Activated naive CD8-positive, alpha-beta T cell treated with anti-CD3 and anti-CD28 coated beads, Interleukin-2, amount 50 U/mL, for 16 hours (primary cell): ENCODE data around the gene NAV2.

Experiments used
- DNase-seq: peaks from one replicate; pipeline ENCODE4 v3.0.0-alpha.2; 2020; ENCODE audit warnings: low read depth, low spot score

The NAV2 gene

GRCh38 chr11:20051469-20052399, 339.1 kb downstream of the NAV2 start:
- no peak for DNase-seq

DNA sequence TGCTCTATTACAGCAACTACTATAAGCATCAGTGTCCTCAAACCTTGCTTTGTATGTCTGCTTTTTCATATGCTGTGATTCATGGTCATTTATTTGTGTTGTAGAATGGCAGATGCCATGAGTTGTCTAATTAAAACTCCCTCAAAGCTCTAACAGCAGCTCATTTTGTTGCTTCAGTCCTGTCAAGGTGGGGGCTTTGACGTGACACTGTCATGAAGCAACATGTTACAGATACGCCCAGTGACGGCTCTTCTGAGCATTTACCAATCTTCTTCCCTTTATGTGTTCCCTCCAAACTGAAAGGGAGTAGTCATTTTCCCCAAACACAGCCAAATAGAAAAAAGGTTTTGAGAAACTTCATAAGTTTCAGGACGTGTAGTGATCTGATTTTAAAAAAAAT, 340.9 kb downstream of the NAV2 start:
- DNase-seq, result no peak

DNA sequence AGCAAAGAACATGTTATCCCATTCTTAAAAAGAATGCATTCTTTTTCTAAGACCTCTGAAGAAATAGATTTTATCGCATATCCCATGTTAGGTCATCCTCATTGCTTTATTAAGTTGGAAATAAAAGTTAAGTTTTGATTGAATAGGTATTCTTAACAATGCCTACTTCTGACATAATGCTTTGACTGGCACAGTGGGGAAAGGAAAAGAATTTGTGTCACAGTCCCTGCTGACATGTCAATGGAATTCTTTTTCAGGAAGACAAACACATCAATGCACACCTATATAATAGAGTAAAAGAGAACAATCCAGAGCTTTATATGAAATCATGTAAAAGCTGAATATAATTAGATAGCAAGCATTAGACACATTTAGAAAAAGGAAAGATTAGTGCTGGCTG, 341.9 kb downstream of the NAV2 start:
- no peak for DNase-seq

DNA sequence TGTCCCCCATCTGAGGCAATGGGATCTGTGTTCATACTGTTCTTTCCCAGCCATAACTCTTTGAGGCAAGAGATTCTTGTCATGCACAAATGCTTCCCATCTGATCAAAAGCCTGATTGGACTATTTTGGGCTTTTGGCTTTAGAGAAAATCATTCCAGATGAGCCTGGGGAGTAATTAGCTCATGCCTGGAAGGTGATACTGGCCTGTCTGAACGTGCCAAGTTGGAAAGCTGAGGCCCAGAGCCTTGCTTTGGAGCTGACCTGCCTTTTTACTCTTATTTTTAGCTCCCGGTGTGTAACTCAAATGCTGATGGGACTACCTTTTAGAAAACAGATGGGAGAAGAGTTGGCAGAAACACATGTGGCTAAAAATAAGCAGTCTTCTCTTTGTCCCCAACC, 342.7 kb downstream of the NAV2 start:
- DNase-seq, result no peak

DNA sequence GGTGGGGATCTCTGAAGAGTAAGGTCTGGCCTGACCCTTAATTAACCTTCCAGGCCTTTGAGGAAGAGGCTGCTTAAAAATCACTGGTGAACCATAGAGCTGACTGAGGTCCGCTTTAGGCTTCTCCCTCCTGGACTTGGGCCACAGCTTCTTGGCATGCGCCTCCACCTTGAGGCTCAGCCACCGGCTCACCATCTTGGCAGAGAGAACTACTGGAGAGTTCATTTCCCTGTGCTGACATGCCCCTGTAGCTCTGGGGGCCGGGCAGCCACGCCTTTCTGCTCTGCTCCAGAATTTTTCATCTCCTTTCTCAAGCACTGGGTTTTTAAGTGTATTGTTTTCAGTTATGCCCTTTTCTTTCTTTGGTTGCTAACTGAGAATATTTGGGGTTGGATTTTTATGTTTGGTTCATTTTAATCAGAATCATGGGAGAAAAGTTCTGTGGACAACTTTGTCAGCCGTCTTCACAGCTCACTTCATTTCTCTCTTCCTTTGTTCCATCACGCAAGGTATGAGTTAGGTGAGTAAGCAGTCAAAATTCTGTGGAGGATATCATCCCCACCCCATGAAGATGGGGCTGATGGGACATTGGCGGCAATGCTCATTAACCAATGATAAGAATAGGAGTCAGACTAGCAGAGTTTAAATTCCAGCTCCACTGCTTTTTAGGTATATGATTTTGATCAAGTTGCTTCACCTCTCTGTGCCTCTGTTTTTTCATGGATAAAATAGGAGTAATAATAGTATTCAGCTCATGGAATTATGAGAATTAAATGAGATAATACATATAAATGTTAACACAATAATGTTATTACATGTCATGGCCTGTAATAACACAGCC, 343.7 kb downstream of the NAV2 start:
- DNase-seq, result no peak

DNA sequence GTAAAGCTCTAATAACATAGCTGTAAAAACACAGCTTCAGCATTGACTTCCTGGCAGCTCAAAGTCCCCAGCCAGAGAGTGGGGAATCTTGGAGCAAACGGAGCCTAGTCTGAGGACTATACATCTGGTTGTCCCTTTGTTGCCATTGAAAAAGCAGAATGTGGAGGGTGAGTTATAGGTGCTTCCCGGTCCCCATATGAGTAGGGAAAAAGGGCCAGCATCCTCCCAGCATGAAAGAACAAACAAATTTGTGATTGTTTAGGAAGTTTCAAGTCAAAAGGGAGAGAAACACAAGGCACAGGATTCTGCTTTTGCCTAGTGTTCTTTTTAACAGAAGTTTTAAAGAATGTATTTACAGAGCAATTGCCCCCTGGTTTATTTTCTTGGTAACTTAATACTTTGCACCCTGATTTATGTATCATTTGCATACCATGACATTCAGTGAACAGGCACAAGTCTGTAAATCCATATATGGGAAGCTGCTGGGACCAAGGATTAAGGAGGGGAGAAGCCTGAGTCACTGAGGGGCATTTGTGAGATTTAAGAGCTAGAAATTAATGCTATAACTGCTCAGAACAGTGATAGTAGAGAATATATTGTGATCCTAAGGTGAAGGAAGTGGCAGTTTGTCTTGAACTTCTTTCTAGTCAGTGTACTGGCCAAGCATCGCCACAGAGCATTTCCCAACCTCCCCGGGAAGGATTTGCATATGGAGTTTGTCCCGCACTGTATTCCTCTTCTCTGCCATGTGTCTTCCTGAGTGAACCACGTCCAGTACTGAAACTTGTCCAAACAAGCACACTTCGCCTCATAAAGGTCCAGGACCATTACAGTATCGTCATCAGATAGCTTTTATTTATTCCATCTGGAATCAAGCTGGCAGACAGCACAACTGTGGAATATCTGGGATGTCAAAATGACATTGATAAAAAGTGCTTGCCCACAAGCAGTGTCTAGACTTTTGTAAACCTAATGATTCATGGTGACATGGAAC, 344.6 kb downstream of the NAV2 start:
- DNase-seq, result no peak

DNA sequence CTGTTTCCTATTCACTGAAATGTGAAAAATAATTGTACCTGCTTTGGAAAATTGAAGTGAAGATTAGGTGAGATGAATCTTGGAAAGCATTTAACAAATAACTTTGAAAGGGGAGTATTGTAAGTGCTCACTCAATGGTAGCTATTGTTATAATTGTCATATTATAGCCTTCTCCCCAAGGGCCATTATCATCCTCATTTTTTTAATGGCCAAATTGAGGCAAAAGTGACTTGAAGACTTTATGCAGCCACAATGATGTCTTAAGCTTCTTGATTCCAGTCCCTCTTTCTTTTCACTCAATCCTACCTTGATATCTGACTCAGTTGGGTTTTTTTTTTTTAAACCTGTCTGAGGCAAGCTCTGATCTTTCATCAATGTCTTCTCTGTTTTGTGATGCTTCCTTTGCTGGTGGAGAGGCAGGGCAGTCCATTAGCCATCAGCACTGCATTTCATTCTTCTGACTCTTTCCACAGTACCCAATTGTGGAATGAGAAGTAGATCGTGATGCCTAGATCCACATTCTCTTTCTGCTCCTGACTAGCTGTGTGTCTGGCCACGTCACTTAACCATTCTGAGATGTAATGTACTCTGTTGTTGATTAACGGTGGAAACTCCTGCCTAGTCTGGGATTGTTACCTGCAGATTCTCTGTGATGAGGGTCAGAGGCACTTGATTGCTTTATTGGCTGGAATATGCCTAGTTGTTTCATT, 346.3 kb downstream of the NAV2 start:
- no peak for DNase-seq

DNA sequence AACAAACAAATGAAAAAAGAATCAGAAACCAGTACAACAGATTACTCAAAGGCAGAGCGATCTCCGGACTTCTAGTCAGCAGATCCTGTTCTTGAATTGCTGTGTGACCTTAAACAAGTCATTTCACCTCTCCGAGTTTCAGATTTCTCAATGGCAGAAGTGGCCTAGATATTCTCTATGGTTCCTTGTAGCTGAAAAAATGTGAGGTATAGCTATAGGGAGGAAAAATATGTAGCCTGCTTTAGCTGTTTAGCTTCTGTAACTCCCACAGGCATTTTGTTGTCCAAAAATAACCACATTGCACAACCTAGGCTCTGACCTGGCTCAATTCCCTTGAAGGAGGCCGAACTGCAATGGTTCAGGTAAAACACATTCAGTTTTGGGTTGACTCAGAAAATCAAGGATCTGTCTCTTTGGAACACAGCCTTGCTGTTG, 347.0 kb downstream of the NAV2 start:
- DNase-seq, result no peak

DNA sequence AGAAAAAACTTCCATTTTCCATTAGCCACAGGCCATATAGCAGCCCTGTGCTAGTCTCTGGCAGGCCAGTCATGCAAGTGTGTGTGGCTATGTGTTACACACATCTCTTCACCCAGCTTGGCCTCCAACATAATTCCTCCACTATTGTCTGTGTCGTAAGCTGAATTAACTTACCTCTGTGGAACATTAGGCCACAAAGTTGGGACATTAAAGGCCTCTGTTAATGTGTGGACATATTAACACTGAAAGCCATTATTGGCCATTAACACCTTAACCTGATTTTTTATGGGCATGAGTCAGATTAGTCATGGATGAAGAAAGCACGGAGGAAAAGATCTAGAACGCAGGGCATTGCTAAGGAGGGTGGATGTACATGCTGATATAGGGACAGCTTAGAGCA, 347.5 kb downstream of the NAV2 start:
- no peak for DNase-seq

- DNase-seq, result no peak
Observed at GRCh38 chr11:20060647-20061205, 348.1 kb downstream of the NAV2 start.

GRCh38 chr11:20061776-20062175, 349.1 kb downstream of the NAV2 start:
- no peak for DNase-seq

DNA sequence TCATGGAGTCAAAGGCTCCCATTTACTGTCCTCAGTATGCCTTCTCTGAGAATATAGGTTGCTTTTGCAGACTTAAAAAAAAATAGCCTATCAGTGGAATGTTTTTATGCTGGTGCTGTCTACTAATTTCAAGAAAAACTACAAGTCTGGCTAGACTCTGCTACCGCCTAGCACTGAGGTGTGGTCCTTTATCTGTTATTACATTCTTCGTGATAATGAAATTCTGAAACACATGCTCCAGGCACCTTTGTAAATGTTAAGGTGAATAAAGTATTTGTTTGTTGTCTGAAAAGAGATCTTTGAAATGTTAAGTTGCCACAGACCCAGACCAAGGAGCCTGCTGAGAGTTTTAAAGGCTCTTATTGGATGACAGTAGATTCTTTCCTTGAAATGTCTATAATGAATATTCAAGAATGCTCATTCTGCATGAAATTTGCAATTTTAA, 352.3 kb downstream of the NAV2 start:
- no peak for DNase-seq

GRCh38 chr11:20065406-20065805, 352.8 kb downstream of the NAV2 start:
- DNase-seq, result no peak

- DNase-seq, result no peak
Observed at GRCh38 chr11:20066013-20066782, 353.6 kb downstream of the NAV2 start.

GRCh38 chr11:20066783-20067156, 354.1 kb downstream of the NAV2 start:
- no peak for DNase-seq

DNA sequence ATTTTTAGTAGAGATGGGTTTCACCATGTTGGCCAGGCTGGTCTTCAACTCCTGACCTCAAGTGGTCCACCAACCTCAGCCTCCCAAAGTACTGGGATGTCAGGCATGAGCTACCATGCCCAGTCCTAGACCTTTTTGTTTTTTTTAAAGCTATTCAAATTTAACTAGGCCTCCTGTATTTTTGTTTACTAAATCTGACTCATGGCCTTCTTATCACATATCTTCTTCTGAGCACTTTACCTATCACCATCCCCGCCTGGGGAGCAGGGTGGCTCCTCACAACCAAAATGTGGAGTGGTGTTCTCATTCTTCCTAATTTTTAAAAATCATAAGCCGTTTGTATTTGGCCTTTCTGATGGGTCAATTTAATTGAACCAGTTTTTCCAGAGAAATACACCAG, 355.0 kb downstream of the NAV2 start:
- DNase-seq, result no peak

GRCh38 chr11:20068691-20069090, 356.1 kb downstream of the NAV2 start:
- DNase-seq, result no peak

DNA sequence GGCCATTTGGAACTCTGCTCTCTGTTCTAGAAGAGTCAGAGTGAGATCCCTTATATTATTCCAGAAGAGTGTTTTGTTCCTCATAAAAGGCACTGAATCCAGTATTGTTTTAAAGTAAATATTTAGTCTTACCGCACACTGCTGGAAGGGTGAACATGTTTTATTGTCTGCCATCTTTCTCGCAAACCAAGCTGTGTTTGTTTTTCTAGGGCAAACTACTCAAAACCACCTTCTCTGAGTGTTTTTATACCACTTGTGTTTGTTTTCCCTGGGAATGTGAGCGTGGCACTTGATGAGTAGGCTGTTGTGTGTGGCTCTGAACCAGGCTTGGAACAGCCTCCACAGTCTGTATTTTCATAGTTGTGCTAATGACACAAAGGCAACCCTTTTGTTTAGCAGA, 357.8 kb downstream of the NAV2 start:
- DNase-seq, result no peak

GRCh38 chr11:20075627-20076026, 363.0 kb downstream of the NAV2 start:
- no peak for DNase-seq

- DNase-seq, result no peak
Observed at GRCh38 chr11:20078846-20079245, 366.2 kb downstream of the NAV2 start.
